Osteocyte (in vitro differentiated cells): ENCODE results near the gene STXBP2. TPM values are rescaled to one million over a fixed set of nuclear protein-coding genes. Genes with fewer than 3 reads are reported as not detected.
A peak's percentile ranks its signal among the peaks of the same experiment; 100 is the strongest.

Source experiments
- DNase-seq: peaks from one replicate; pipeline ENCODE4 v3.0.0; 2021; ENCODE audit warnings: mixed read lengths; ENCODE audit not compliant: unreplicated experiment; ENCODE audit errors: extremely low spot score
- H3K27ac Mint-ChIP-seq: one replicate; pipeline ENCODE4 v1.8.0; 2021; ENCODE audit warnings: mild to moderate bottlenecking, mixed read lengths; ENCODE audit not compliant: unreplicated experiment
- H3K27me3 Mint-ChIP-seq: one replicate; pipeline ENCODE4 v1.8.0; 2021; ENCODE audit warnings: mixed read lengths; ENCODE audit not compliant: unreplicated experiment
- H3K36me3 Mint-ChIP-seq: one replicate; pipeline ENCODE4 v1.8.0; 2021; ENCODE audit warnings: mixed read lengths; ENCODE audit not compliant: unreplicated experiment
- H3K4me1 Mint-ChIP-seq: one replicate; pipeline ENCODE4 v1.8.0; 2021; ENCODE audit warnings: mixed read lengths; ENCODE audit not compliant: unreplicated experiment
- H3K4me3 Mint-ChIP-seq: one replicate; pipeline ENCODE4 v1.8.0; 2021; ENCODE audit warnings: mild to moderate bottlenecking, moderate library complexity, mixed read lengths; ENCODE audit not compliant: unreplicated experiment
- H3K9me3 Mint-ChIP-seq: one replicate; pipeline ENCODE4 v1.8.0; 2021; ENCODE audit warnings: mixed read lengths; ENCODE audit not compliant: unreplicated experiment
- total RNA-seq: library from RNA; stranded (reverse); gene quantifications from 2 replicates; pipeline ENCODE4 v1.2.1, GENCODE V29; 2021
- TF ChIP-seq, protein P1 (sequence below): fragments of 200-600 bp; sonication (generic); IDR thresholded peaks from 2 replicates; pipeline ENCODE4 v1.5.0; 2021; ENCODE audit warnings: antibody characterized with exemption, mild to moderate bottlenecking, moderate library complexity

Gene STXBP2
- total RNA-seq, 1 donor from 2014 or later: 13.6 TPM

DNA sequence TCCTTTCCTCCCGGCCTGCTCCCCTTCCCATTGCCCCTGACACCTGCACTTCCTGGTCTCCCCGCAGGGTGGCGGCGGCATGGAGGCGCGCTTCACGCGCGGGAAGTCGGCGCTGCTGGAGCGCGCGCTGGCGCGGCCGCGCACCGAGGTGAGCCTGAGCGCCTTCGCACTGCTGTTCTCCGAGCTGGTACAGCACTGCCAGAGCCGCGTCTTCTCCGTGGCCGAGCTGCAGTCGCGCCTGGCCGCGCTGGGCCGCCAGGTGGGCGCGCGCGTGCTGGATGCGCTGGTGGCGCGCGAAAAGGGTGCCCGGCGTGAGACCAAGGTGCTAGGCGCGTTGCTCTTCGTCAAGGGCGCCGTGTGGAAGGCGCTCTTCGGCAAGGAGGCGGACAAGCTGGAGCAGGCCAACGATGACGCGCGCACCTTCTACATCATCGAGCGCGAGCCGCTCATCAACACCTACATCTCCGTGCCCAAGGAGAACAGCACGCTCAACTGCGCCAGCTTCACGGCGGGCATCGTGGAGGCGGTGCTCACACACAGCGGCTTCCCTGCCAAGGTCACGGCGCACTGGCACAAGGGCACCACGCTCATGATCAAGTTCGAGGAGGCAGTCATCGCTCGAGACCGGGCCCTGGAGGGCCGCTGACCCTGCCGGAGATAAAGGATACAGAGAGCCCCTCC is 45.4 kb downstream of the STXBP2 start:
- Mint-ChIP-seq H3K27me3 (peaks cover 6% of the 10 kb centered on the region), H3K36me3 (peaks cover 11% of the 10 kb centered on the region), H3K4me3 (peak overlapping the region; percentile 86), H3K9me3 (no peaks in the 10 kb centered on the region), H3K4me1 (peaks cover 6% of the 10 kb centered on the region), H3K27ac (no peak overlapping the region)
- TF ChIP-seq, protein P1, sequence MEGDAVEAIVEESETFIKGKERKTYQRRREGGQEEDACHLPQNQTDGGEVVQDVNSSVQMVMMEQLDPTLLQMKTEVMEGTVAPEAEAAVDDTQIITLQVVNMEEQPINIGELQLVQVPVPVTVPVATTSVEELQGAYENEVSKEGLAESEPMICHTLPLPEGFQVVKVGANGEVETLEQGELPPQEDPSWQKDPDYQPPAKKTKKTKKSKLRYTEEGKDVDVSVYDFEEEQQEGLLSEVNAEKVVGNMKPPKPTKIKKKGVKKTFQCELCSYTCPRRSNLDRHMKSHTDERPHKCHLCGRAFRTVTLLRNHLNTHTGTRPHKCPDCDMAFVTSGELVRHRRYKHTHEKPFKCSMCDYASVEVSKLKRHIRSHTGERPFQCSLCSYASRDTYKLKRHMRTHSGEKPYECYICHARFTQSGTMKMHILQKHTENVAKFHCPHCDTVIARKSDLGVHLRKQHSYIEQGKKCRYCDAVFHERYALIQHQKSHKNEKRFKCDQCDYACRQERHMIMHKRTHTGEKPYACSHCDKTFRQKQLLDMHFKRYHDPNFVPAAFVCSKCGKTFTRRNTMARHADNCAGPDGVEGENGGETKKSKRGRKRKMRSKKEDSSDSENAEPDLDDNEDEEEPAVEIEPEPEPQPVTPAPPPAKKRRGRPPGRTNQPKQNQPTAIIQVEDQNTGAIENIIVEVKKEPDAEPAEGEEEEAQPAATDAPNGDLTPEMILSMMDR: no peak
- DNase-seq: no peak

DNA sequence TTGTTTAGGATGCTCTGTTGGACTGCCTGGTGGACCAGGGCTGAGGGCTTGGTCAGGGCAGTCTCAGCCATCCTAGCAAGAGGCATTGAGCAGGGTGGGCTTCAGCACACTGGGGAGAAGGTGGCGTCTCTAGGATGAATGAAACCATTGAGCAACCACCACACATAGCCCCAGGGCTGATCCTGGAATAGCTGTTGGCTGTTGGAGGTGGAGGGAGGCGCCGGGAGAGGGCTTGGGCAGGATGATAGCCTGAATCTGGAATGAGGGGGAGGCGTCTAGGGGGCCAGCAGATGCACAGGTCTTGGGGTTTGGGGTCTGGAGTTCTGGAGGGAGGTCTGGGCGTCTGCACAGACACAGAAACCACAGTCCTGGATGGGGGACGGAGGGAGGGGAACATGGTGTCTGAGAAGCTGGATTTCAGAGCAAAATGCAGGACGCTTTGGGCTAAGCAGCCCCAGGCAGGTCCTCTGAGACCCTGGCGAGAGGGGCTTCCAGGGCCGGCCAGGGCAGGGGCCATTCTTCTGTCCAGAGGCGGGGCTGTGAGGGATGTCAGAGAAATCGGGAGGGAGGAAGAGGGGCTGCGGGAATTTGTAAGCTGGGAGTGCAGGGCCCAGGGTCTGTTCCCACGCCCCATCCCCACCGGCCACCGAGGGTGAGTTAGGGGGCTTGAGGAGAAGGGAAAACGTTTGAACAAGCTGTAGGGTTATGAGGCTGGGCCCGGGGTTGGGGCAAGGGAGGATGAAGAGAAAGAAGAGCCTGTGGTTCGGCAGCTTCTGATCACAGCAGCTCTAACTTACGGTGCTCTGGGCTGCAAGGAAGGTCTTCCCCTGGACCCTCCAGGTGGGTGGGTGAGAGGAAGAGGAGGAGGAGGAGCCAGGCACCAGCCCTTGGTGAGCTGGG is 48.9 kb downstream of the STXBP2 start:
- peaks cover 4% of the 10 kb centered on the region for H3K4me1 Mint-ChIP-seq
- DNase-seq: no peak
- no peak overlapping the region for H3K4me3 Mint-ChIP-seq
- H3K9me3 Mint-ChIP-seq: no peaks in the 10 kb centered on the region
- H3K36me3 Mint-ChIP-seq: peaks cover 11% of the 10 kb centered on the region
- TF ChIP-seq, protein P1: no peak
- no peaks in the 10 kb centered on the region for H3K27me3 Mint-ChIP-seq
- no peak overlapping the region for H3K27ac Mint-ChIP-seq

DNA sequence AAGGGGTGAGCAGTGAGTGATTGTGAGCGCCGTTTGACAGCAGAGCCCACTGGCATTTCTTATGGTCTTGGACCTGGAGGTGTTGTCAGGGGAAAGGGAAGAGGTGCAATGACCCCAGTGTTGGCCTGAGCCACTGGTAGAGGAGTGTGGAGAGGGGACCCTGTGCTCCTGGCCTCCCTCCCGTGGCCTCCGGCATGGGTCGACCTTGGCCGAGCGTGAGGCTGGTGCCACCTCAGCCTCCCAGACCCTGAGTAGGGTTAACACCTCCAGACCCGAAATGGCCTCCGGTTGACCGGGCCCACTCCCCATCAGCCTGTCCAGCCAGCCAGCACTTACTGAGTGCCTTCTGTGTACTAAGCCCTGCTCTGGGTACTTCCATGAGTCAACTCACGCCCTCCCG is 50.3 kb downstream of the STXBP2 start:
- H3K27me3 Mint-ChIP-seq: no peaks in the 10 kb centered on the region
- DNase-seq: no peak

DNA sequence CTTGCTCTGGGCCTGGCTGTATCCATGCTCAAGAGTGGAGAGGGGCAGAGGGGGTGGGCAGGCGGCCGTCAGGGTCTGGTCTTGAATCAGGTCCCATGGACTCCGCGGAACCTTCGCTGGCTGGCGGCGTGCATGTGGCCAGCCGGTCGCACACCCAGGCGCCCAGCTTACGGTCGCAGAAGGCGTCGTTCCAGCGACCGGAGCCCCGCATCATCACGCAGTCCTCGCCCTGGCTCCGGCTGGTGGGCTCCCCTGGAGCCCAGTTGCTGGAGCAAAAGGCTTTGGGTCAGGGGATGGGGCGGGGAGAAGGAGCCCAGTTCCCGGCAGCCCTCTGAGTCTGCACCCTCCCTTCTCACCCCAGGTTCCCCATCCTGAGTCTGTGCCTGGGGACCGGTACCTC is 52.3 kb downstream of the STXBP2 start:
- no peak for DNase-seq
- no peaks in the 10 kb centered on the region for H3K27me3 Mint-ChIP-seq
- TF ChIP-seq, protein P1: no peak
- no peaks in the 10 kb centered on the region for H3K9me3 Mint-ChIP-seq
- peaks cover 3% of the 10 kb centered on the region for H3K36me3 Mint-ChIP-seq
- H3K27ac Mint-ChIP-seq: no peak overlapping the region
- no peak overlapping the region for H3K4me3 Mint-ChIP-seq
- H3K4me1 Mint-ChIP-seq: no peaks in the 10 kb centered on the region

More for the DNA sequence above, 50.3 kb downstream of the STXBP2 start:
- H3K9me3 Mint-ChIP-seq: no peaks in the 10 kb centered on the region
- H3K4me1 Mint-ChIP-seq: no peaks in the 10 kb centered on the region
- TF ChIP-seq, protein P1: no peak
- H3K4me3 Mint-ChIP-seq: no peak overlapping the region
- H3K36me3 Mint-ChIP-seq: peaks cover 11% of the 10 kb centered on the region
- H3K27ac Mint-ChIP-seq: no peak overlapping the region

GRCh38 chr19:7690779-7691258 is 53.9 kb downstream of the STXBP2 start:
- DNase-seq: no peak
- no peaks in the 10 kb centered on the region for H3K36me3 Mint-ChIP-seq
- H3K9me3 Mint-ChIP-seq: no peaks in the 10 kb centered on the region
- no peak overlapping the region for H3K27ac Mint-ChIP-seq
- TF ChIP-seq, protein P1: no peak
- no peaks in the 10 kb centered on the region for H3K4me1 Mint-ChIP-seq
- H3K27me3 Mint-ChIP-seq: no peaks in the 10 kb centered on the region
- H3K4me3 Mint-ChIP-seq: no peak overlapping the region
